IPS-NIHi7 (cell line): Measurements from ENCODE around the gene SLC51A.

Source experiments
- DNase-seq: peaks from one replicate; pipeline ENCODE4 v3.0.0; 2012; ENCODE audit warnings: mixed read lengths; ENCODE audit errors: extremely low spot score

Gene SLC51A

GRCh38 chr3:196215493-196216020 lies 777 bp upstream of the SLC51A start:
- no peak for DNase-seq

GRCh38 chr3:196216681-196217211 lies 412 bp downstream of the SLC51A start:
- no peak for DNase-seq

DNA sequence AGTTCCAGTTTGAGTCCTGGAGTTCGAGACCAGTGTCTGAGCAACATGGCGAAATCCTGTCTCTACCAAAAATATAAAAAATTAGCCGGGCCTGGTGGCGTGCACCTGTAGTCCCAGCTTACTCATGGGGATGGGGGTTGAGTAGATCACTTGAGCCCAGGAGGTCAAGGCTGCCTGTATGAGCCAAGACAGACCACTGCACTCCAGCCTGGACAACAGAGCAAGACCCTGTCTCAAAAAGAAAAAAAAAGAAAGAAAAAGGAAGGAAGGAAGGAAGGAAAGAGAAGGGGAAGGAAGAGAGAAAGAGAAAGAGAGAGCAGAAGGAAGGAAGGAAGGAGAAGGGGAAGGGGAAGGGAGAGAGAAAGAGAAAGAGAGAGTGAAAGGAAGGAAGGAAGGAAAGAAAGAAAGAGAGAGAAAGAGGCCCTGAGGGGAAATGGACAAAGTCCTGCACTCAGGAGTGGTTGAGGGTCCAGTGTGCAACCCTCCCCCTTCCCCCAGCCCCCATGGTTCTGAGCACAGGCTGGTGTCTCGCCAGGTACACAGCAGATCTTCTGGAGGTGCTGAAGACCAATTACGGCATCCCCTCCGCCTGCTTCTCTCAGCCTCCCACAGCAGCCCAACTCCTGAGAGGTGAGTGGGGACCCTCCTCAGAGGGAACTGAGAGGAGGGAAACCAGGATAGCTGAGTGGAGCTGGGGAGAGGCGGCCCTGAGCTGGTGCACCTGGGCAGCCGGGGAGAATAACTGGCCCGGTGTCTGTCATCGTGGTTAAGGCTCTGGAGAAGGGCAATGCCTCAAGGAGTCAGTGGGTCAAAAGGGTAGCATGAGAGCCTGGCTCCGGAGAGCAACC lies 1.2 kb downstream of the SLC51A start:
- DNase-seq: no peak

GRCh38 chr3:196218155-196218712 lies 1.9 kb downstream of the SLC51A start:
- no peak for DNase-seq

GRCh38 chr3:196219194-196219969 lies 3.0 kb downstream of the SLC51A start:
- no peak for DNase-seq

GRCh38 chr3:196219970-196220311 lies 3.6 kb downstream of the SLC51A start:
- DNase-seq: no peak

DNA sequence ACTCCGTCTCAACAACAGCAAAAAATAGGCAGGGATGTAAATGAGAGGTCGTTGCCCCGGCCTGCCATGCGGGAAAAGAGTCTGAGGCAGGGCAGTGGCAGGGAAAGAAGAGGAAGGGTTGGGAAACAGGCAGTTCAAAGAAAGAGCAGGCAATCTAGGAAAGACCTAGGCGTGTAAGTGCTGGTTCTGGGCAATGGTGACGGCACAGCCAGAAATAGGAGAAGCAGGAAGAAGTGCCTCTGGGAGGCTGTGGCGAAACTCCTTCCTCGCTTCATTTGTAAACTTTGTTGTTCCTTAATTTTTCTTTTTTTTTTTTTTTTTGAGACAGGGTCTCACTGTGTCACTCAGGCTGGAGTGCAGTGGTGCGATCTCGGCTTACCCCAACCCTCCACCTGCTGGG lies 4.3 kb downstream of the SLC51A start:
- DNase-seq: no peak

GRCh38 chr3:196220991-196221390 lies 4.7 kb downstream of the SLC51A start:
- DNase-seq: no peak

DNA sequence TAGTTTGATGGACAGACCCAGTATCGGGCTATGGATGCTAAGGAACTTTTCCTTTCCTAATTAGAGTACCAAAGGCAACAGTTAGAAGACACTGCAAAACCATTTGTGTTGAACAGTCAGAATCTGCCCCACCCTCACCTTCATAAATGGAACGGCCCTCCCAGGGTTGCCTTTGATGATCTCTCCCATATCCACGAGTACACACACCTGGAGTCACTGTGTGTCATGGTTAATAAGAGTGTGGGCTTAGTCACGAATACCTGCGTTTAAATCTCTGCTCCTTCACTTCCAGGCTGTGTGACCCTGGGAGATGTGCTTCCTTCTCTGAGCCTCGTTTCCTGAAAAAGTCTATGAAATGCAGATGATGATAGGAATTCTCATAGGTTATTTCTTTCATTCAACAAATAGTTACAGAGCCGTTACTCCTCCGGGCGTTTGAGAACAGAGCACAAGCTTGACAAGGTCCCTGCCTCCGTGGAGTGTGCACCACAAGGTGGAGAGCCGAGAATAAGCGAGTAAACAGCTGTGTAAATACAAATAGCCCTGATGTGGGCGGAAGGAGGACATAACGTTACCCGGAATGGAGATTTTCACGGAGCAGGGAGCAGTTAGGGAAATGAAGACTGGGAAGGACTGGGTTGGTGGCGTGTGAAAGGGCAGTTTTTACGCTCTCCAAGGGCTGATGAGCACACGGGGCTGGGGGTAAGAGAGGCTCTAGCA lies 6.7 kb downstream of the SLC51A start:
- no peak for DNase-seq

GRCh38 chr3:196225086-196225485 lies 8.8 kb downstream of the SLC51A start:
- no peak for DNase-seq

- no peak for DNase-seq
Observed at GRCh38 chr3:196225763-196226364, 9.5 kb downstream of the SLC51A start.

DNA sequence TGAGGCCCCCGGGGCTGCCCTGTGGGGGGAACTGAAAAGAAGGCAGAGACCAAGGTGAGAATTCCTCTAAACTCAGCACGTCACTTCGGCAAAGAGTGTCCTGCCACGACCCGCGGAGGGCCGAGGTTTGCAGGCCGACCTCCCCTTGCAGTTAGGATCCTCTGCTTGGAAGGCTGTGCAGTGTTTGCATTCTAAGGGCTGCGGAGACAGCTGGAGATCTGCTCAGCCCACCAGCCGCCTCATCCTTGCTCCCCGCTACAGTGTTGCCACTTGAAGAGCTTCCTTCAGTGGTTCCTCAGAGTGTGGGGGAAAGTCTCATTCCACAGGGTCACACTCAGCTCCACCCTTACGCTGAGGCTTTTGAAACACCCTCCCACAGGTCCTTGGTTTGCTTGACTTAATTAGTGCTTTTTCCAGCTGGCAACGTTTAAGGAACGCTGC lies 10.8 kb downstream of the SLC51A start:
- no peak for DNase-seq

GRCh38 chr3:196227629-196228493 lies 11.5 kb downstream of the SLC51A start:
- no peak for DNase-seq

GRCh38 chr3:196232154-196232881 lies 16.0 kb downstream of the SLC51A start:
- DNase-seq: no peak

- DNase-seq: no peak
Observed at GRCh38 chr3:196232882-196233251, 16.5 kb downstream of the SLC51A start.

- no peak for DNase-seq
Observed at GRCh38 chr3:196235452-196236122, 19.3 kb downstream of the SLC51A start.

GRCh38 chr3:196236223-196236622 lies 19.9 kb downstream of the SLC51A start:
- no peak for DNase-seq

- no peak for DNase-seq
Observed at GRCh38 chr3:196237203-196237602, 20.9 kb downstream of the SLC51A start.
